ENCODE results near the gene VPS9D1. TPM values are rescaled to one million over a fixed set of nuclear protein-coding genes. Genes with fewer than 3 reads are reported as not detected.

VPS9D1 gene
- total RNA-seq, 1 experiment from 2014 or later, result 4.2 TPM

DNA sequence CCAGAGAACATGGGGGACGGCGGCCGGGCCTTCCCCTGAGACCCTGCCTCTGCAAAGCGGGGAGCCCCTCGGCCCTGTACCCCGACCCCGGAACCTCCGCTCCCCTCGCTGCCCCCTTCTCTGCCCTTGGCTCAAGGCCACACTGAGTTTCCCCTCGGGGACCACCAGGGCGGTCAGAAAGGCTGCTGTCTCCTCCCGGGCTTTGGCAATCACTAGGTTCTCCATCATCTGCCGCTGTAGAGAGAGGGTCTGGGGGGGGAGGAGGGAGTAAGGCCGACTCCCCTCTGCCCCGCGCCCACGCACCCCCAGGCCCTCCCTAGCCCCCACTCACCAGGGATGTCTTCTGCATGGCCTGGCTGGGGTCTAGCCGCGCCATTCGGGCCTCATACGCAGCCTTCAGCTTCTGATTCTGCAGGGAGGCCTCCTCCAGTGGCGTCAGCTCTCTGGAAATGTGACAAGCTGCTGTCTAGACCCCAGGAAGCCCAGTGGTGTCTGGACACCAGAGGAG is 8.4 kb downstream of the VPS9D1 start:
- H3K9me3 Mint-ChIP-seq, result no peaks in the 10 kb centered on the region
- H3K4me3 Mint-ChIP-seq, result peak overlapping the region; percentile 73
- DNase-seq (ENCODE audit: low spot score) (no peak), ATAC-seq (no peak)
- ChIA-PET POLR2A (interaction anchor here (0.7 to 3.5 kb wide), 2 partner anchors 11 to 29 kb away, joined by 3 to 18 read pairs; partner anchors contain the start of gene SPATA2L), CTCF (interaction anchor here (1.3 to 6.2 kb wide), 2 partner anchors 8 to 12 kb away, joined by 3 to 36 read pairs; partner anchors contain the start of genes SPATA2L and VPS9D1)
- peaks cover 7% of the 10 kb centered on the region for H3K4me1 Mint-ChIP-seq
- H3K27ac Mint-ChIP-seq, result no peak overlapping the region
- peaks cover 27% of the 10 kb centered on the region for H3K27me3 Mint-ChIP-seq (ENCODE audit: low read depth)
- H3K36me3 Mint-ChIP-seq, result peaks cover 19% of the 10 kb centered on the region
- TF ChIP-seq, protein P1, sequence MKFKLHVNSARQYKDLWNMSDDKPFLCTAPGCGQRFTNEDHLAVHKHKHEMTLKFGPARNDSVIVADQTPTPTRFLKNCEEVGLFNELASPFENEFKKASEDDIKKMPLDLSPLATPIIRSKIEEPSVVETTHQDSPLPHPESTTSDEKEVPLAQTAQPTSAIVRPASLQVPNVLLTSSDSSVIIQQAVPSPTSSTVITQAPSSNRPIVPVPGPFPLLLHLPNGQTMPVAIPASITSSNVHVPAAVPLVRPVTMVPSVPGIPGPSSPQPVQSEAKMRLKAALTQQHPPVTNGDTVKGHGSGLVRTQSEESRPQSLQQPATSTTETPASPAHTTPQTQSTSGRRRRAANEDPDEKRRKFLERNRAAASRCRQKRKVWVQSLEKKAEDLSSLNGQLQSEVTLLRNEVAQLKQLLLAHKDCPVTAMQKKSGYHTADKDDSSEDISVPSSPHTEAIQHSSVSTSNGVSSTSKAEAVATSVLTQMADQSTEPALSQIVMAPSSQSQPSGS (CRISPR knock-in tag; IDR thresholded peaks at IDR 0.05; ENCODE audit: borderline replicate concordance, low read depth), result no peak
- TF ChIP-seq CDX4 (CRISPR knock-in tag; IDR thresholded peaks at IDR 0.05; ENCODE audit: borderline replicate concordance) (no peak), NFYB (CRISPR knock-in tag; conservative IDR thresholded peaks at IDR 0.05; ENCODE audit: low read depth) (0 out of 2 replicates have a peak, but pooled peaks have one; percentile 2), NFE2L1 (CRISPR knock-in tag; IDR thresholded peaks at IDR 0.05) (0 out of 2 replicates have a peak, but pooled peaks have one; percentile 0)

GRCh38 chr16:89711601-89712273 is 9.0 kb downstream of the VPS9D1 start:
- H3K27ac Mint-ChIP-seq, result no peak overlapping the region
- peaks cover 16% of the 10 kb centered on the region for H3K36me3 Mint-ChIP-seq
- ChIA-PET CTCF (interaction anchor here (1.3 to 6.2 kb wide), 2 partner anchors 8 to 11 kb away, joined by 3 to 36 read pairs; partner anchors contain the start of genes SPATA2L and VPS9D1), POLR2A (interaction anchor here (3.5 kb wide), 1 partner anchor 11 kb away, joined by 18 read pairs; the partner anchor contains the start of gene SPATA2L)
- no peaks in the 10 kb centered on the region for H3K9me3 Mint-ChIP-seq
- peaks cover 27% of the 10 kb centered on the region for H3K27me3 Mint-ChIP-seq (ENCODE audit: low read depth)
- H3K4me3 Mint-ChIP-seq, result peak overlapping the region; percentile 73
- ATAC-seq (peak; percentile 66), DNase-seq (ENCODE audit: low spot score) (peak; percentile 79)
- H3K4me1 Mint-ChIP-seq, result peaks cover 7% of the 10 kb centered on the region
- TF ChIP-seq NFATC4 (CRISPR knock-in tag; IDR thresholded peaks at IDR 0.05) (no peak), CREM (CRISPR knock-in tag; IDR thresholded peaks at IDR 0.05) (no peak), PRRX2 (CRISPR knock-in tag; IDR thresholded peaks at IDR 0.05) (no peak), GABPB1 (CRISPR knock-in tag; IDR thresholded peaks at IDR 0.05) (no peak), NR2C2 (CRISPR knock-in tag; IDR thresholded peaks at IDR 0.05) (no peak), ESRRA (CRISPR knock-in tag; IDR thresholded peaks at IDR 0.05; ENCODE audit: borderline replicate concordance) (no peak), ATF1 (CRISPR knock-in tag; IDR thresholded peaks at IDR 0.05) (no peak), TEAD1 (CRISPR knock-in tag; IDR thresholded peaks at IDR 0.05) (no peak), ZNF219 (CRISPR knock-in tag; IDR thresholded peaks at IDR 0.05; ENCODE audit: borderline replicate concordance) (no peak), FOXP1 (CRISPR knock-in tag; IDR thresholded peaks at IDR 0.05; ENCODE audit: borderline replicate concordance) (peak; percentile 67; the same call in 1 of the 2 replicates), ZNF232 (CRISPR knock-in tag; IDR thresholded peaks at IDR 0.05) (no peak), ZNF121 (CRISPR knock-in tag; IDR thresholded peaks at IDR 0.05) (no peak), ZNF416 (CRISPR knock-in tag; IDR thresholded peaks at IDR 0.05) (no peak), IRF1 (CRISPR knock-in tag; IDR thresholded peaks at IDR 0.05) (no peak), EMX1 (CRISPR knock-in tag; IDR thresholded peaks at IDR 0.05) (no peak), ZNF512 (CRISPR knock-in tag; IDR thresholded peaks at IDR 0.05; ENCODE audit: borderline replicate concordance) (no peak)
- TF ChIP-seq, protein P2, sequence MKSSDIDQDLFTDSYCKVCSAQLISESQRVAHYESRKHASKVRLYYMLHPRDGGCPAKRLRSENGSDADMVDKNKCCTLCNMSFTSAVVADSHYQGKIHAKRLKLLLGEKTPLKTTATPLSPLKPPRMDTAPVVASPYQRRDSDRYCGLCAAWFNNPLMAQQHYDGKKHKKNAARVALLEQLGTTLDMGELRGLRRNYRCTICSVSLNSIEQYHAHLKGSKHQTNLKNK (CRISPR knock-in tag; IDR thresholded peaks at IDR 0.05), result no peak
- TF ChIP-seq, protein P3, sequence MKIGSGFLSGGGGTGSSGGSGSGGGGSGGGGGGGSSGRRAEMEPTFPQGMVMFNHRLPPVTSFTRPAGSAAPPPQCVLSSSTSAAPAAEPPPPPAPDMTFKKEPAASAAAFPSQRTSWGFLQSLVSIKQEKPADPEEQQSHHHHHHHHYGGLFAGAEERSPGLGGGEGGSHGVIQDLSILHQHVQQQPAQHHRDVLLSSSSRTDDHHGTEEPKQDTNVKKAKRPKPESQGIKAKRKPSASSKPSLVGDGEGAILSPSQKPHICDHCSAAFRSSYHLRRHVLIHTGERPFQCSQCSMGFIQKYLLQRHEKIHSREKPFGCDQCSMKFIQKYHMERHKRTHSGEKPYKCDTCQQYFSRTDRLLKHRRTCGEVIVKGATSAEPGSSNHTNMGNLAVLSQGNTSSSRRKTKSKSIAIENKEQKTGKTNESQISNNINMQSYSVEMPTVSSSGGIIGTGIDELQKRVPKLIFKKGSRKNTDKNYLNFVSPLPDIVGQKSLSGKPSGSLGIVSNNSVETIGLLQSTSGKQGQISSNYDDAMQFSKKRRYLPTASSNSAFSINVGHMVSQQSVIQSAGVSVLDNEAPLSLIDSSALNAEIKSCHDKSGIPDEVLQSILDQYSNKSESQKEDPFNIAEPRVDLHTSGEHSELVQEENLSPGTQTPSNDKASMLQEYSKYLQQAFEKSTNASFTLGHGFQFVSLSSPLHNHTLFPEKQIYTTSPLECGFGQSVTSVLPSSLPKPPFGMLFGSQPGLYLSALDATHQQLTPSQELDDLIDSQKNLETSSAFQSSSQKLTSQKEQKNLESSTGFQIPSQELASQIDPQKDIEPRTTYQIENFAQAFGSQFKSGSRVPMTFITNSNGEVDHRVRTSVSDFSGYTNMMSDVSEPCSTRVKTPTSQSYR (CRISPR knock-in tag; IDR thresholded peaks at IDR 0.05), result no peak; the same call in 1 of the 2 replicates
- TF ChIP-seq, protein P1 (CRISPR knock-in tag; IDR thresholded peaks at IDR 0.05; ENCODE audit: borderline replicate concordance, low read depth), result no peak
- TF ChIP-seq, protein P4, sequence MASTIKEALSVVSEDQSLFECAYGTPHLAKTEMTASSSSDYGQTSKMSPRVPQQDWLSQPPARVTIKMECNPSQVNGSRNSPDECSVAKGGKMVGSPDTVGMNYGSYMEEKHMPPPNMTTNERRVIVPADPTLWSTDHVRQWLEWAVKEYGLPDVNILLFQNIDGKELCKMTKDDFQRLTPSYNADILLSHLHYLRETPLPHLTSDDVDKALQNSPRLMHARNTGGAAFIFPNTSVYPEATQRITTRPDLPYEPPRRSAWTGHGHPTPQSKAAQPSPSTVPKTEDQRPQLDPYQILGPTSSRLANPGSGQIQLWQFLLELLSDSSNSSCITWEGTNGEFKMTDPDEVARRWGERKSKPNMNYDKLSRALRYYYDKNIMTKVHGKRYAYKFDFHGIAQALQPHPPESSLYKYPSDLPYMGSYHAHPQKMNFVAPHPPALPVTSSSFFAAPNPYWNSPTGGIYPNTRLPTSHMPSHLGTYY (CRISPR knock-in tag; IDR thresholded peaks at IDR 0.05), result no peak

All from WTC11 (cell line).